ENCODE measurements around the gene CRB1.

- TF ChIP-seq, protein P1, sequence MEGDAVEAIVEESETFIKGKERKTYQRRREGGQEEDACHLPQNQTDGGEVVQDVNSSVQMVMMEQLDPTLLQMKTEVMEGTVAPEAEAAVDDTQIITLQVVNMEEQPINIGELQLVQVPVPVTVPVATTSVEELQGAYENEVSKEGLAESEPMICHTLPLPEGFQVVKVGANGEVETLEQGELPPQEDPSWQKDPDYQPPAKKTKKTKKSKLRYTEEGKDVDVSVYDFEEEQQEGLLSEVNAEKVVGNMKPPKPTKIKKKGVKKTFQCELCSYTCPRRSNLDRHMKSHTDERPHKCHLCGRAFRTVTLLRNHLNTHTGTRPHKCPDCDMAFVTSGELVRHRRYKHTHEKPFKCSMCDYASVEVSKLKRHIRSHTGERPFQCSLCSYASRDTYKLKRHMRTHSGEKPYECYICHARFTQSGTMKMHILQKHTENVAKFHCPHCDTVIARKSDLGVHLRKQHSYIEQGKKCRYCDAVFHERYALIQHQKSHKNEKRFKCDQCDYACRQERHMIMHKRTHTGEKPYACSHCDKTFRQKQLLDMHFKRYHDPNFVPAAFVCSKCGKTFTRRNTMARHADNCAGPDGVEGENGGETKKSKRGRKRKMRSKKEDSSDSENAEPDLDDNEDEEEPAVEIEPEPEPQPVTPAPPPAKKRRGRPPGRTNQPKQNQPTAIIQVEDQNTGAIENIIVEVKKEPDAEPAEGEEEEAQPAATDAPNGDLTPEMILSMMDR (IDR thresholded peaks at IDR 0.05 in 4 of 5, conservative IDR thresholded peaks at IDR 0.05 in 1 of 5), result no peak
- TF ChIP-seq POLR2A (IDR thresholded peaks at IDR 0.05), result no peak
Measured at GRCh38 chr1:197465528-197466327, 197.7 kb downstream of the CRB1 start.
